KOPT-K1 (cell line): Measurements from ENCODE around the gene ADPRHL1.

Experiments
- H3K27ac ChIP-seq: fragments of 200-600 bp; sonication (generic); 2 replicates; pipeline ENCODE4 v1.5.1; 2016; ENCODE audit warnings: antibody characterized with exemption, mild to moderate bottlenecking, low read depth, low read length; ENCODE audit not compliant: poor library complexity, severe bottlenecking
- H3K36me3 ChIP-seq: fragments of 200-600 bp; sonication (generic); 2 replicates; pipeline ENCODE4 v1.5.1; 2017; ENCODE audit warnings: antibody characterized with exemption, mild to moderate bottlenecking, low read length, moderate library complexity; ENCODE audit not compliant: insufficient read depth
- H3K9me3 ChIP-seq: fragments of 200-600 bp; sonication (generic); 2 replicates; pipeline ENCODE4 v1.5.1; 2017; ENCODE audit warnings: antibody characterized with exemption, low read length, mild to moderate bottlenecking; ENCODE audit not compliant: insufficient read depth, poor library complexity, severe bottlenecking

The ADPRHL1 gene

GRCh38 chr13:113422807-113423519 is 30.3 kb downstream of the ADPRHL1 start:
- no peaks in the 10 kb centered on the region for H3K36me3 ChIP-seq
- no peak overlapping the region for H3K27ac ChIP-seq
- H3K9me3 ChIP-seq = no peaks in the 10 kb centered on the region

- H3K36me3 ChIP-seq = no peaks in the 10 kb centered on the region
Observed at GRCh38 chr13:113421673-113422270, 31.5 kb downstream of the ADPRHL1 start.

GRCh38 chr13:113420833-113421600 is 32.3 kb downstream of the ADPRHL1 start:
- no peak overlapping the region for H3K27ac ChIP-seq
- H3K36me3 ChIP-seq = no peaks in the 10 kb centered on the region

More at GRCh38 chr13:113421673-113422270, 31.5 kb downstream of the ADPRHL1 start:
- H3K9me3 ChIP-seq = no peaks in the 10 kb centered on the region
- H3K27ac ChIP-seq = no peak overlapping the region

GRCh38 chr13:113420232-113420631 is 33.1 kb downstream of the ADPRHL1 start:
- Histone ChIP-seq H3K27ac (no peak overlapping the region), H3K36me3 (no peaks in the 10 kb centered on the region), H3K9me3 (no peaks in the 10 kb centered on the region)

More at GRCh38 chr13:113420833-113421600, 32.3 kb downstream of the ADPRHL1 start:
- no peaks in the 10 kb centered on the region for H3K9me3 ChIP-seq

- Histone ChIP-seq H3K9me3 (no peaks in the 10 kb centered on the region), H3K27ac (no peak overlapping the region), H3K36me3 (no peaks in the 10 kb centered on the region)
Observed at GRCh38 chr13:113419531-113420193, 33.6 kb downstream of the ADPRHL1 start.

GRCh38 chr13:113418722-113419049 is 34.6 kb downstream of the ADPRHL1 start:
- no peak overlapping the region for H3K27ac ChIP-seq
- H3K9me3 ChIP-seq = no peaks in the 10 kb centered on the region
- H3K36me3 ChIP-seq = no peaks in the 10 kb centered on the region

GRCh38 chr13:113417836-113418721 is 35.2 kb downstream of the ADPRHL1 start:
- Histone ChIP-seq H3K9me3 (no peaks in the 10 kb centered on the region), H3K36me3 (no peaks in the 10 kb centered on the region), H3K27ac (no peak overlapping the region)

- Histone ChIP-seq H3K9me3 (no peaks in the 10 kb centered on the region), H3K27ac (no peak overlapping the region), H3K36me3 (no peaks in the 10 kb centered on the region)
Observed at GRCh38 chr13:113417008-113417751, 36.1 kb downstream of the ADPRHL1 start.

- no peaks in the 10 kb centered on the region for H3K9me3 ChIP-seq
- H3K36me3 ChIP-seq = no peaks in the 10 kb centered on the region
- H3K27ac ChIP-seq = no peak overlapping the region
Observed at GRCh38 chr13:113415825-113416224, 37.5 kb downstream of the ADPRHL1 start.

- Histone ChIP-seq H3K27ac (no peak overlapping the region), H3K9me3 (no peaks in the 10 kb centered on the region), H3K36me3 (no peaks in the 10 kb centered on the region)
Observed at GRCh38 chr13:113415032-113415431, 38.3 kb downstream of the ADPRHL1 start.

GRCh38 chr13:113414335-113414734 is 39.0 kb downstream of the ADPRHL1 start:
- Histone ChIP-seq H3K27ac (no peak overlapping the region), H3K36me3 (no peaks in the 10 kb centered on the region), H3K9me3 (no peaks in the 10 kb centered on the region)

- Histone ChIP-seq H3K36me3 (no peaks in the 10 kb centered on the region), H3K27ac (no peak overlapping the region), H3K9me3 (no peaks in the 10 kb centered on the region)
Observed at GRCh38 chr13:113413898-113414282, 39.4 kb downstream of the ADPRHL1 start.

- Histone ChIP-seq H3K36me3 (no peaks in the 10 kb centered on the region), H3K27ac (no peak overlapping the region), H3K9me3 (no peaks in the 10 kb centered on the region)
Observed at GRCh38 chr13:113413178-113413897, 40.0 kb downstream of the ADPRHL1 start.
